Measurements from ENCODE around the gene RAB25. TPM values are rescaled to one million over a fixed set of nuclear protein-coding genes. Genes with fewer than 3 reads are reported as not detected.
"Not testable (repeated sequence)": the region's sequence is repeated elsewhere in the genome, so short reads cannot be mapped to it uniquely, and the experiment has no call there.

RAB25 gene
- total RNA-seq, 1 donor from 2014 or later: not detected

- DNase-seq (ENCODE audit: extremely low read depth, low read depth, low spot score): no peak
Measured at GRCh38 chr1:156115514-156116374, 54.8 kb downstream of the RAB25 start.

DNA sequence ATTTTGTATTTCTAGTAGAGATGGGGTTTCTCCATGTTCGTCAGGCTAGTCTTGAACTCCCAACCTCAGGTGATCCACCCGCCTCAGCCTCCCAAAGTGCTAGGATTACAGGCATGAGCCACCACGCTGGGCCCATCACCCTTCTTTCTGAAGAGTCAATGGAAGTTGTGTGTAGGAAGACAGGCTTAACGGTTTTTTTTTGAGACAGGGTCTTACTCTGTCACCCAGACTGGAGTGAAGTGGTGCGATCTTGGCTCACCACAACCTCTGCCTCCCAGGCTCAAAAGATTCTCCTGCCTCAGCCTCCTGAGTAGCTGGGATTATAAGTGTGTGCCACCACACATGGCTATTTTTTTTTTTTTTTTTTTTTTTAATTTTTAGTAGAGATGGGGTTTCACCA is 55.8 kb downstream of the RAB25 start:
- DNase-seq (ENCODE audit: extremely low read depth, low read depth, low spot score): not testable (repeated sequence)

DNA sequence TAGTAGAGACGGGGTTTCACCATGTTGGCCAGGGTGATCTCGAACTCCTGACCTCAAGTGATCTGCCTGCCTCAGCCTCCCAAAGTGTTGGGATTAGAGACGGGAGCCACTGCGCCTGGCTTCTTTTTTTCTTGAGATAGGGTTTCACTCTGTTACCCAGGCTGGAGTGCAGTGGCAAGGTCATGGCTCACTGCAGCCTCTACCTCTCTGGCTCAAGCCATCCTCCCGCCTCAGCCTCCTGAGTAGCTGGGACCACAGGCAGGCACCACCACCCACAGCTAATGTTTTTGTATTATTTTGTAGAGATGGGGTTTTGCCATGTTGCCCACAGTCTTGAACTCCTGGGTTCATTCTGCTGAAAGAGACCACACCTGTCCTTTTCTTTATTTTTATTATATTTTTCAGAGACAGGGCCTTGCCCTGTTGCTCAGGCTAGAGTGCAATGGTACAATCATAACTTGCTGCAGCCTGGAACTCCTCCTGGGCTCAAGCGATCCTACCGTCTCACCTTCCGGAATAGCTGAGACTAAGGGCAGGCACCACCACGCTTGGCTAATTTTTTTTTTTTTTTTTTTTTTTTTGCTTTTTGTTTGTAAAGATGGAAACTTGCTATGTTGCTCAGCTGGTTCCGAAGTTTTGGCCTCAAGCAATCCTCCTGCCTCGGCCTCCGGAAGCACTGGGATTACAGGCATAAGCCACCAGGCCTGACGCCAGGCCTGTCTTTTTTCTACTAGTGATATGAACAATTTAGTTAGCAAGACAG is 56.6 kb downstream of the RAB25 start:
- no peak for DNase-seq (ENCODE audit: extremely low read depth, low read depth, low spot score)

DNA sequence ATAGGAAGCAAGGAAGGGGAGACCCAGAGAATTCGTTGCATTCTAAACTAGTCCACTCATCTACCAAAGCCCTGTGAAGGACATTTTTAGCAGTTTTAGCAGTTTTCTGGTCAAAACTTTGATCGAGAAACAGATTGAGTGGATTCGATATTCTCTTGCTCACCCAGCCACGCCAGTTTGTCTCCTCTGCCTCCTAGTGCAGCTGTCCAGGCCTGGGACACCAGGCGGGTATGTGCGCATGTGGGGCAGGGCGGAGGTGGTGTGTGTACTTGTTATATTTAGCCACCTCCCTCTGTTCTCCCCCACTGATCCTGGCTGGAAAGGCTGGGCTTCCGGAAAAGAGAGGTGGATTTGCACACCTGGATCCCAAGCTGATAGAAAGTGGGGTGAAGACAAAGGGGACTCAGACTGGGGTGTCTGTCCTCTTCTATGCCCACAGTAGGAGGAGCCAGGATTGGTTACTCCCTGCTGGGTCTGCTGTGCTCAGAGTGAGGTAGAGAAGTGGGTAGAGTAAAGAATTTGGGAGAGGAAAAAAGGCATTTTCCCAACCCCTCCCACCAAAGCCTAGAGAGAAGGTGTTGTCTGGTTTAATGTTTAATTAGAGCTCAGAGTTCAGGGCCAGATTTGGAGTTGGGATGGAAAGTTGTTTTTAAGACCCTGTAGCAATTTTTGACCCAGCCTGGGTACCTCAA is 57.4 kb downstream of the RAB25 start:
- no peak for DNase-seq (ENCODE audit: extremely low read depth, low read depth, low spot score)

GRCh38 chr1:156119503-156120209 is 58.7 kb downstream of the RAB25 start:
- DNase-seq (ENCODE audit: extremely low read depth, low read depth, low spot score): no peak

Other genes with a start within 250 kb of the RAB25 start
- 28.0 and 34.2 TPM in 2 replicates for gene GON4L, start 203.9 kb upstream of the RAB25 start, total RNA-seq
- 31.2 and 34.4 TPM in 2 replicates for gene SYT11, start 201.6 kb upstream of the RAB25 start, total RNA-seq
- gene RIT1, start 149.8 kb upstream of the RAB25 start, total RNA-seq: 53.6 and 60.8 TPM in 2 replicates
- gene KHDC4, start 126.7 kb upstream of the RAB25 start, total RNA-seq: 24.5 and 34.8 TPM in 2 replicates
- not detected in 2 replicates for gene RXFP4, start 119.5 kb upstream of the RAB25 start, total RNA-seq
- gene ARHGEF2, start 82.6 kb upstream of the RAB25 start, total RNA-seq: 92.3 and 105 TPM in 2 replicates
- 464 and 497 TPM in 2 replicates for gene SSR2, start 40.2 kb upstream of the RAB25 start, total RNA-seq
- gene UBQLN4, start 7.4 kb upstream of the RAB25 start, total RNA-seq: 31.0 and 34.0 TPM in 2 replicates
- gene LAMTOR2, start 6.4 kb upstream of the RAB25 start, total RNA-seq: 96.2 and 113 TPM in 2 replicates
- 10.5 and 11.6 TPM in 2 replicates for gene MEX3A, start 21.3 kb downstream of the RAB25 start, total RNA-seq
- gene LMNA, start 53.6 kb downstream of the RAB25 start, total RNA-seq: 588 and 767 TPM in 2 replicates
- 0.93 and 1.3 TPM in 2 replicates for gene SEMA4A, start 92.4 kb downstream of the RAB25 start, total RNA-seq
- 15.3 and 16.8 TPM in 2 replicates for gene SLC25A44, start 132.9 kb downstream of the RAB25 start, total RNA-seq
- 45.1 and 59.0 TPM in 2 replicates for gene PMF1, start 151.8 kb downstream of the RAB25 start, total RNA-seq
- not detected in 2 replicates for gene BGLAP, start 181.0 kb downstream of the RAB25 start, total RNA-seq
- 0.15 and 1.5 TPM in 2 replicates for gene PAQR6, start 186.9 kb downstream of the RAB25 start, total RNA-seq
- gene SMG5, start 221.7 kb downstream of the RAB25 start, total RNA-seq: 42.3 and 63.9 TPM in 2 replicates
- gene TMEM79, start 223.2 kb downstream of the RAB25 start, total RNA-seq: 1.9 TPM in 2 replicates
- gene GLMP, start 234.5 kb downstream of the RAB25 start, total RNA-seq: 106 and 141 TPM in 2 replicates
- gene VHLL, start 238.1 kb downstream of the RAB25 start, total RNA-seq: not detected in 2 replicates